IMR-90 (cell line): Measurements from ENCODE around the gene PPM1H. TPM values are rescaled to one million over a fixed set of nuclear protein-coding genes. Genes with fewer than 3 reads are reported as not detected.

Source experiments
- ATAC-seq: fragments of 200-7000 bp; cut with Tn5 transposase; 2 replicates; pipeline ENCODE4 v1.9.1; 2020; ENCODE audit warnings: low read depth, mild to moderate bottlenecking, moderate library complexity
- BruUV-seq: library from RNA; stranded (reverse); fragments of 400-500 nt; replicated peaks from 2 replicates; lab custom pipeline; 2021; lab: Mats Ljungman, UMichigan
- CTCF ChIA-PET: fragments of 300-600 bp; formaldehyde crosslinking; extraction: SDS; loops from one replicate; lab custom pipeline; 2021; ENCODE audit warnings: antibody characterized with exemption; lab: Yijun Ruan, JAX
- POLR2A ChIA-PET: fragments of 300-600 bp; sonication (Branson Sonifier 250); formaldehyde crosslinking; loops from one replicate; lab custom pipeline; 2022; ENCODE audit warnings: antibody characterized with exemption; ENCODE audit not compliant: unreplicated experiment; lab: Charles Lee
- DNase-seq: peaks from one replicate; pipeline ENCODE4 v3.0.0; 2013
- H2AFZ ChIP-seq: replicated peaks from 2 replicates; pipeline ENCODE3; 2013; ENCODE audit warnings: low read length, mild to moderate bottlenecking; ENCODE audit not compliant: poor library complexity
- H2AK5ac ChIP-seq: 2 replicates; pipeline ENCODE4 v1.6.1; 2013; ENCODE audit warnings: low read depth, low read length, inconsistent platforms
- H2AK9ac ChIP-seq: replicated peaks from 2 replicates; pipeline ENCODE3; 2013; ENCODE audit warnings: mild to moderate bottlenecking, low read depth, low read length, moderate library complexity; ENCODE audit not compliant: poor library complexity
- H2BK120ac ChIP-seq: 2 replicates; pipeline ENCODE4 v1.6.1; 2013; ENCODE audit warnings: low read depth, low read length, inconsistent platforms
- H2BK15ac ChIP-seq: 3 replicates; pipeline ENCODE4 v1.6.1; 2013; ENCODE audit warnings: low read depth, low read length, inconsistent platforms
- H2BK20ac ChIP-seq: 2 replicates; pipeline ENCODE4 v1.6.1; 2013; ENCODE audit warnings: low read depth, mild to moderate bottlenecking, inconsistent platforms, low read length, moderate library complexity
- H2BK5ac ChIP-seq: 2 replicates; pipeline ENCODE4 v1.6.1; 2013; ENCODE audit warnings: mild to moderate bottlenecking, low read depth, low read length, inconsistent platforms; ENCODE audit not compliant: poor library complexity, severe bottlenecking
- H3K14ac ChIP-seq: replicated peaks from 2 replicates; pipeline ENCODE4 v1.6.1; 2013; ENCODE audit warnings: low read depth, low read length, inconsistent platforms
- H3K18ac ChIP-seq: 2 replicates; pipeline ENCODE4 v1.6.1; 2013; ENCODE audit warnings: low read depth, low read length, control low read depth
- H3K23ac ChIP-seq: 2 replicates; pipeline ENCODE4 v1.6.1; 2013; ENCODE audit warnings: low read depth, low read length, inconsistent platforms
- H3K27ac ChIP-seq: 2 replicates; pipeline ENCODE4 v1.5.1; 2013; ENCODE audit warnings: mild to moderate bottlenecking, control low read depth, low read length; ENCODE audit not compliant: insufficient read depth
- H3K27me3 ChIP-seq: 2 replicates; pipeline ENCODE4 v1.6.1; 2013; ENCODE audit warnings: low read length; ENCODE audit not compliant: control insufficient read depth, insufficient read depth
- H3K36me3 ChIP-seq: 2 replicates; pipeline ENCODE4 v1.6.1; 2013; ENCODE audit warnings: low read length, mixed read lengths; ENCODE audit not compliant: control insufficient read depth, insufficient read depth
- H3K4ac ChIP-seq: 2 replicates; pipeline ENCODE4 v1.6.1; 2013; ENCODE audit warnings: low read depth, low read length, inconsistent platforms
- H3K4me1 ChIP-seq: 2 replicates; pipeline ENCODE4 v1.6.1; 2013; ENCODE audit warnings: low read length, mixed read lengths; ENCODE audit not compliant: control insufficient read depth, insufficient read depth
- H3K4me2 ChIP-seq: 2 replicates; pipeline ENCODE4 v1.6.1; 2013; ENCODE audit warnings: low read depth, mild to moderate bottlenecking, control low read depth, low read length, moderate library complexity
- H3K4me3 ChIP-seq: 2 replicates; pipeline ENCODE4 v1.5.1; 2013; ENCODE audit warnings: low read depth, mild to moderate bottlenecking, control low read depth, low read length, moderate library complexity; ENCODE audit not compliant: insufficient read depth
- H3K56ac ChIP-seq: 2 replicates; pipeline ENCODE4 v1.6.1; 2013; ENCODE audit warnings: low read length, inconsistent platforms; ENCODE audit not compliant: insufficient read depth; ENCODE audit errors: extremely low read depth
- H3K79me1 ChIP-seq, 2 experiments: 2 replicates each; pipeline ENCODE4 v1.6.1; 2013; ENCODE audit warnings: low read length in 2 of 2, inconsistent platforms in 1 of 2, low read depth in 1 of 2
- H3K9ac ChIP-seq: 2 replicates; pipeline ENCODE4 v1.6.1; 2013; ENCODE audit warnings: low read depth, low read length, control low read depth
- H3K9me1 ChIP-seq: 2 replicates; pipeline ENCODE4 v1.6.1; 2013; ENCODE audit warnings: low read length, inconsistent platforms; ENCODE audit not compliant: insufficient read depth
- H3K9me3 ChIP-seq: 2 replicates; pipeline ENCODE4 v1.6.1; 2013; ENCODE audit warnings: low read length; ENCODE audit not compliant: control insufficient read depth, insufficient read depth
- H4K20me1 ChIP-seq: 2 replicates; pipeline ENCODE4 v1.6.1; 2013; ENCODE audit warnings: low read length, inconsistent platforms; ENCODE audit not compliant: insufficient read depth
- H4K5ac ChIP-seq: 2 replicates; pipeline ENCODE4 v1.6.1; 2013; ENCODE audit warnings: mild to moderate bottlenecking, low read depth, low read length, control low read depth
- H4K8ac ChIP-seq, 2 experiments: 2 replicates each; pipeline ENCODE4 v1.6.1; 2013; ENCODE audit warnings: low read depth in 2 of 2, low read length in 2 of 2, control low read depth in 1 of 2, inconsistent platforms in 1 of 2
- H4K91ac ChIP-seq: 2 replicates; pipeline ENCODE4 v1.6.1; 2013; ENCODE audit warnings: low read depth, low read length, inconsistent platforms; ENCODE audit not compliant: insufficient read depth
- BHLHE40 ChIP-seq: fragments of 150-350 bp; IDR thresholded peaks from 2 replicates; pipeline ENCODE4 v1.6.1; 2016; ENCODE audit warnings: mild to moderate bottlenecking, low read depth, low read length
- CEBPB ChIP-seq: IDR thresholded peaks from 2 replicates; pipeline ENCODE4 v1.6.1; 2012; ENCODE audit warnings: low read depth, low read length, improper control_type of control experiment
- CTCF ChIP-seq: conservative IDR thresholded peaks from 2 replicates; pipeline ENCODE4 v1.5.1; 2012; ENCODE audit warnings: mild to moderate bottlenecking, low read depth, low read length, improper control_type of control experiment
- RCOR1 ChIP-seq: IDR thresholded peaks from 2 replicates; pipeline ENCODE4 v1.6.1; 2012; ENCODE audit warnings: mild to moderate bottlenecking, low read length, improper control_type of control experiment; ENCODE audit not compliant: insufficient replicate concordance
- WGBS, 2 experiments: methylation state at CpG; one replicate each; pipeline versions ENCODE4 v1.1.5 to v1.1.7; 2013; ENCODE audit warnings: missing lambda C conversion rate in 2 of 2; ENCODE audit not compliant: insufficient read length in 1 of 2; ENCODE audit errors: extremely low coverage in 2 of 2; 5-methylcytosine and 5-hydroxymethylcytosine counted together
- dilution Hi-C: fragments of 300-500 bp; cut with HindIII; formaldehyde crosslinking; loops from one replicate; pipeline ENCODE4 v1.14.3; 2018; ENCODE audit warnings: low sequenced_read_pairs; ENCODE audit not compliant: unreplicated experiment
- in situ Hi-C: fragments of 300-500 bp; cut with MboI; formaldehyde crosslinking; loops from 3 replicates; pipeline ENCODE4 v1.14.3; 2019; ENCODE audit warnings: low sequenced_read_pairs, inconsistent platforms, mixed read lengths
- intact Hi-C: fragments of 100-400 bp; cut with micrococcal nuclease; formaldehyde crosslinking; loops from 2 replicates; pipeline ENCODE4 v1.10.0; 2022
- polyA plus RNA-seq, 3 experiments: library from polyadenylated mRNA; depleted of rRNA; stranded (reverse); fragments of >200 nt; gene quantifications; 2 replicates each; pipeline ENCODE4 v1.2.3, GENCODE V29; 2012; ENCODE audit warnings: low replicate concordance in 1 of 3
- total RNA-seq: library from RNA; depleted of rRNA; stranded (reverse); fragments of >200 nt; gene quantifications from 2 replicates; pipeline ENCODE4 v1.2.3, GENCODE V29; 2012

Gene PPM1H
- total and polyA plus RNA-seq, 2 of the 4 experiments (the other 2 are of a cell fraction), result 0.14 to 0.18 TPM

GRCh38 chr12:62886796-62887195 lies 48.2 kb downstream of the PPM1H start:
- in situ Hi-C loops (no loop called here), dilution Hi-C loops (no loop called here), intact Hi-C loops (no loop called here)
- Histone ChIP-seq H2BK20ac (no peak overlapping the region), H3K18ac (no peak overlapping the region), H3K4me1 (no peaks in the 10 kb centered on the region), H3K27ac (no peak overlapping the region), H3K9me1 (no peaks in the 10 kb centered on the region), H2AK5ac (no peak overlapping the region), H2BK15ac (no peak overlapping the region), H3K4me2 (no peak overlapping the region), H4K5ac (no peak overlapping the region), H3K23ac (no peak overlapping the region), H2AFZ (no peak overlapping the region), H4K20me1 (no peaks in the 10 kb centered on the region), H3K79me1 (no peaks in the 10 kb centered on the region), H4K8ac (no peak overlapping the region), H3K4me3 (no peak overlapping the region), H2BK5ac (no peak overlapping the region), H2AK9ac (no peak overlapping the region), H4K91ac (no peak overlapping the region), H3K9me3 (no peaks in the 10 kb centered on the region), H3K27me3 (peaks cover 6% of the 10 kb centered on the region), H3K36me3 (no peaks in the 10 kb centered on the region), H3K4ac (no peak overlapping the region), H2BK120ac (no peak overlapping the region), H3K56ac (no peak overlapping the region), H3K14ac (no peak overlapping the region), H3K9ac (no peak overlapping the region)
- TF ChIP-seq BHLHE40, result no peak
- no peak for TF ChIP-seq CEBPB
- TF ChIP-seq RCOR1, result no peak
- no peak for TF ChIP-seq CTCF
- 63% methylated on average over 4 of the region's 6 CpGs; no CpG with 5 or more reads in 1 of the 2 experiments for WGBS, 2 experiments
- CTCF ChIA-PET, result no interaction called here
- no TSS peak for BruUV-seq
- POLR2A ChIA-PET, result no interaction called here
- DNase-seq (no peak), ATAC-seq (no peak)
